ENCODE measurements around the gene MYO5C.
A peak's percentile ranks its signal among the peaks of the same experiment; 100 is the strongest.
"Not testable (repeated sequence)": the region's sequence is repeated elsewhere in the genome, so short reads cannot be mapped to it uniquely, and the experiment has no call there.

MYO5C gene

GRCh38 chr15:52200831-52201365 lies 94.7 kb downstream of the MYO5C start:
- no peak for DNase-seq

GRCh38 chr15:52199271-52199670 lies 96.3 kb downstream of the MYO5C start:
- DNase-seq: no peak

GRCh38 chr15:52196891-52197290 lies 98.7 kb downstream of the MYO5C start:
- DNase-seq: no peak

GRCh38 chr15:52193791-52194190 lies 101.8 kb downstream of the MYO5C start:
- DNase-seq: no peak

DNA sequence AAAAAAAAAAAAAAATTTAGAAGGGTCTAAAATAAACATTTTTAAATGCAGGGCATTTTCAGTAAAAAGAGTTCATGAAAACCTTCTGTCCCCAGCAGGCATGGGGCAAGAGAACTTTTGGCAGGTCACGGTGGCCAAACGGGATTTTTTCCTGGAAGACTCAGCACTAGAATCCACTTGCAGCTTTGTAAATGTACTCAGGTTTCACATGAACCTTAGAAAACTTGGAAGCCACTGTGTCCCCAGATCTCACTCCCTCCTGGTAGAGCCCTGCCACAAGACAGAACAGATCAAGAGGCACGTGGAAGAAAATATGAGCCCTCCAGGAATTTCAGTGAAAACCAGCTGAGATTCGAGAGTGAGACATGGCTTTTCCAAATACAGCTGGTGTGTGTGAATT lies 102.3 kb downstream of the MYO5C start:
- DNase-seq: no peak

DNA sequence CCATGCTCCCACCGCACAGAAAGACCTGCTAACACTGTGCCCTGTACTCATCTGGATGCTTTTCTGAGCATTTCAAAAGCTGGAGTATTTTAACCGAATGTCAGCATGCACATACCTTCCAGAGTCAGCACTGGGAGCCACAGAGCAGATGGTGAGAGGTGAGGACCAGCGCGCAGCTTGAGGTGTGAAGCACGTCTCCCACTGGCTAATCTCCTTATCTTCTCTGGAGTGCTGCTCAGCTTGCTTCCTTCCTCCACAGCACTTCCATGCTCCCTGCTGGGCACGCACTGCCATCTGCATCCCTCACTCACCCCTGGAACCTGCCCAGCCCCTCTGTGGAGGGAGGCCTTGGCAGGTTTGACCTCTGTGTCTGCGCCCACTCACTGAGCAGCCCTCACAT lies 104.4 kb downstream of the MYO5C start, which contains the start of gene GNB5:
GNB5 (minus strand) TSS at position 186 of the 400 bp plus-strand sequence. CDS start 6,716 bp downstream, outside the sequence.
- DNase-seq: no peak

DNA sequence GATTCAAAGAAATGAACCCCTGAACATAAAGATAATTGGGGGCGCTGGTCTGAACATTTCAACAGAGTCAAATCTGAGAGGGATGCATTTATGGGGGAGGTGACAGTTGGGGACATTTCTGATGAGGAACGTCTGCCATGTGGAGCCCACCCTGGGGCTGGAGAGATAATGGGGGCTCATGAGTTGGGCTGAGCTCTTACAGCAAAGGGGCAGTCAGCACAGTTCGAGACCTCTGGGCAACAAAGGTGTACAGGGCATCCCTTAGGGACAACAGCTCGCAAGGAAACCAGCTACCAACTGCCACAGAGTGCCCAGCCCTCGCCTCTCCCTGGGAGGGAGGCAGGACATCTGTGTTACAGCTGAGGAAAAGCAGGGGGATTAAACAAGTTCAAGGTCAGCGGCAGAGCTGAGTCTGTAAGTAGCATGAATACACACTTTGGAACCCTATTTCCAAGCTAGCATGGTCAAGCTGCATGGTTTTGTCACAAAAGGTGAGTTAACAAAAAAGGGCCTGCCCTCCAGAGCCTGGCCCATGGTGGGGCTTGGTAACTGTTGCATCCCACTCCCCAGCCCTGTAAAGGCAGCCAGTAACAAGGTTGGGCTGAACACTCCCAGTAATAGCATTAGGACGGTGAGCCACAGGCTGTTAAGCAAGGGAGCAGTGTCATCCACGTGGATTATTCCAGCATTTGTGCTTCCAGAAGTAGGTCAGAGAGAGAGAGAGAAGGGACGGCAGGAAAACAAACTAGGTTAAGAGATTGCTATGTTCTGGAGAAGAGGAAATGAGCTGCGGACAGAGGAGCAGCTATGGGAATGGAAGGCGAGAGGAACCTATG lies 108.7 kb downstream of the MYO5C start:
- DNase-seq: no peak

DNA sequence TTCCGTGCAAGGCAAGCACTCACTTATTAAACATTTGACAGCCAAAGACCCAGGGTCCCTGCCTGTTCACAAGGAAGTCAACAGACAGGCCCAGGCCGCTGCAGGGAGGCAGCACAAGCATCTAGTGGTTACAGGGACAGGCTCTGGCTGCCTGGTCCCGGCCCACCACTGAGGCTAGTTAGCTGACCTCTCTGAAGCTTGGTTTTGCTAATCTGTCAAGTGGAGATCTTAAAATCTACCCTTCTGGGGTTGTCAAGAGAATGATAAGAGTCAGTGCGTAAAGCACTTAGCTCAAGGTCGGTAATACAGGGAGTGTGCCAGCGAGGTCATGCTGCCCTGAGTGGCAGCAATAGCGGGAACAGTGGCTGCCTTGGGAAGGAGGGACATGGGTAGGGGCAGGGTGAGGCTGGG lies 110.4 kb downstream of the MYO5C start:
- no peak for DNase-seq

GRCh38 chr15:52184721-52185120 lies 110.9 kb downstream of the MYO5C start:
- DNase-seq: no peak

GRCh38 chr15:52183562-52184173 lies 111.9 kb downstream of the MYO5C start:
- no peak for DNase-seq

- no peak for DNase-seq
Observed at GRCh38 chr15:52181938-52182780, 113.4 kb downstream of the MYO5C start.

GRCh38 chr15:52180851-52181450 lies 114.7 kb downstream of the MYO5C start:
- DNase-seq: no peak

DNA sequence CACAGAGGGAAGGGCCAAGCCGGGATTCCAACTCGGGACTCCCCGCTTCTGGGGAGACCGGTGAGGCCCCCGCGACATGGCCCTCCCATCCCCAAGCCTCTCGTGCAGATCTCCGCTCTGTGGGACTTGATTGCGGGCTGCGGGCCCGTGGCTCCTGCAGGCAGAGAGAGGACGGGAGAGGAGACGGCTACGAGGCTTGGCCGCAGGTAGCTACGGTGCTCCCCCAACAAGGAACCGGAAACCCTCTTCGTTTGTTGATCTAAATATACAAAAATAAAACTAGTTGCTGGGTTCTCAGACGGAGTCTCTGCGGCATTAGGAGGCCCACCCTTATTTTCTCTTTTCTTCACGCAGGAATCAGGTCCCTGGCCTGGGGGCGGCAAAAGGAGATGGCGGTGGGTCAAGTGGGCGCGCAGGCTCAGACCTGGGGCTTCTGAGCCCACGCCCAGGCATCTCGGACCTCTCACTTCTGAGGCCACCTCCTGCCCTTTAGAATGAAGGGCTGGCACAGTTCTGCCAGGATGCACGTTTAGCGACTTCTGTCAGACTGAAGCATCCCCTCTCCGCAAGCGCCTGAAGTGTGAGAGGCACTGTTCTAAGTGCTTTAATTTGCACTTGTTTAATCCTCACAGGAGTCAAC lies 115.3 kb downstream of the MYO5C start:
- no peak for DNase-seq

- peak; percentile 47 for DNase-seq
Observed at GRCh38 chr15:52179278-52180195, 116.1 kb downstream of the MYO5C start.

GRCh38 chr15:52178765-52179164 lies 116.8 kb downstream of the MYO5C start:
- DNase-seq: no peak

GRCh38 chr15:52172869-52173268 lies 122.7 kb downstream of the MYO5C start:
- DNase-seq: no peak

DNA sequence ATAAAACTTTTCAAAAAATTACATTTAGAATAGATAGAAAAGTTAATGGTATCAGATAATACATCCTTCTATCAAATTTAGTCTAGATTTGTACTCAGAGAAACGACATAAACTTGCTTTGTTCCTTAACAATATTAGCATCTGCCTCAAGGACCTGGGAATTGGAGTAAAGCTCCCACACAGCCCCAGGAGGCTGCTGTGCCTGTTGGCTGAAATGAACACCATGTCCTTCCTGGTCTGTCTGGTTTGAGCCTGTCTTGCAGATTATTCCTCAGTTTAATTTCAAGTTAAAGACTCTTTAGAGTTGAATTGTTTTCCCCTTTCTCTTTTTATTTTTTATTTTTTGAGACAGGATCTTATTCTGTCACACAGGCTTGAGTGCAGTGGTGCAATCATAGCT lies 123.8 kb downstream of the MYO5C start:
- DNase-seq: no peak

GRCh38 chr15:52171386-52171785 lies 124.2 kb downstream of the MYO5C start:
- DNase-seq: no peak

GRCh38 chr15:52170199-52170598 lies 125.4 kb downstream of the MYO5C start:
- DNase-seq: not testable (repeated sequence)

DNA sequence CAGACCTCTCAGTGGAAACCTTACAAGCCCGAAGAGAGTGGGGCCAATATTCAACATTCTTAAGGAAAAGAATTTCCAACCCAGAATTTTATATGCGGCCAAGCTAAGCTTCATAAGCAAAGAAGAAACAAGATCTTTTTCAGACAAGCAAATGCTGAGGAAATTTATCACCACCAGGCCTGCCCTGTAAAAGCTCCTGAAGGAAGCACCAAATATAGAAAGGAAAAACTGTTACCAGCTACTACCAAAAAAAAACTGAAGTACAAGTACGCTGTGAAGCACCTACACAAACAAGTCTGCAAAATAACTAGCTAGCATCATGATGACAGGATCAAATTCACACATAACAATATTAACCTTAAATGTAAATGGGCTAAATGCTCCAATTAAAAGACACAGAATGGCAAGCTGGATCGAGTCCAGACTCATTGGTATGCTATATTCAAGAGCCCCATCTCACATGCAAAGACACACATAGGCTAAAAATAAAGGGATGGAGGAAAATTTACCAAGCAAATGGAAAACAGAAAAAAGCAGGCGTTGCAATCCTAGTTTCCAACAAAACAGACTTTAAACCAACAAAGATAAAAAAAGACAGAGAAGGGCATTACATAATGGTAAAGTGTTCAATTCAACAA lies 130.0 kb downstream of the MYO5C start:
- not testable (repeated sequence) for DNase-seq

Measured in NCI-H1105 (cell line).